Liver (tissue), 9 donors: ENCODE results near the gene SNX18. TPM values are rescaled to one million over a fixed set of nuclear protein-coding genes. Genes with fewer than 3 reads are reported as not detected.

Experiments used
- DNase-seq: peaks from one replicate; pipeline ENCODE4 v3.0.0-alpha.2; 2017; ENCODE audit warnings: low spot score
- H3K27ac ChIP-seq, 2 donors: one replicate each; pipeline ENCODE4 v1.7.0; 2013; ENCODE audit warnings: inconsistent platforms in 2 of 2, low read length in 2 of 2, control low read depth in 1 of 2, low read depth in 1 of 2, mild to moderate bottlenecking in 1 of 2
- H3K27me3 ChIP-seq, 4 donors: one replicate each; pipeline versions ENCODE4 v1.6.1 to v1.7.0; 2013; ENCODE audit warnings: low read length in 3 of 4, inconsistent platforms in 1 of 4, mild to moderate bottlenecking in 1 of 4, moderate library complexity in 1 of 4; ENCODE audit not compliant: control insufficient read depth in 4 of 4, insufficient read depth in 4 of 4
- H3K36me3 ChIP-seq, 4 donors: one replicate each; pipeline versions ENCODE4 v1.6.1 to v1.7.0; 2013; ENCODE audit warnings: low read length in 3 of 4, mild to moderate bottlenecking in 3 of 4, low read depth in 1 of 4, moderate library complexity in 1 of 4; ENCODE audit not compliant: control insufficient read depth in 4 of 4, insufficient read depth in 3 of 4
- H3K4me1 ChIP-seq, 4 donors: one replicate each; pipeline versions ENCODE4 v1.6.1 to v1.7.0; 2013; ENCODE audit warnings: low read length in 3 of 4, mild to moderate bottlenecking in 3 of 4, moderate library complexity in 1 of 4; ENCODE audit not compliant: control insufficient read depth in 4 of 4, insufficient read depth in 4 of 4
- H3K4me3 ChIP-seq, 3 donors: one replicate each; pipeline versions ENCODE4 v1.6.1 to v1.7.0; 2013; ENCODE audit warnings: low read length in 3 of 3, control low read depth in 1 of 3, low read depth in 1 of 3, mild to moderate bottlenecking in 1 of 3
- H3K9ac ChIP-seq, 2 donors: one replicate each; pipeline ENCODE4 v1.7.0; 2013; ENCODE audit warnings: low read length in 2 of 2, mild to moderate bottlenecking in 2 of 2, moderate library complexity in 2 of 2, control low read depth in 1 of 2, low read depth in 1 of 2
- H3K9me3 ChIP-seq, 4 donors: one replicate each; pipeline versions ENCODE4 v1.6.1 to v1.7.0; 2013; ENCODE audit warnings: low read length in 3 of 4; ENCODE audit not compliant: control insufficient read depth in 4 of 4
- CTCF ChIP-seq: fragments of 150-350 bp; IDR thresholded peaks from 2 replicates; pipeline ENCODE4 v1.5.1; 2017; ENCODE audit warnings: improper control_type of control experiment, low read depth, low read length; ENCODE audit not compliant: missing input control
- EGR1 ChIP-seq, 2 donors: IDR thresholded peaks; 2 replicates each; pipeline ENCODE4 v1.6.1; 2016 to 2018; ENCODE audit warnings: antibody characterized with exemption in 2 of 2, low read depth in 2 of 2
- FOXA1 ChIP-seq: IDR thresholded peaks from 2 replicates; pipeline ENCODE4 v1.6.1; 2016; ENCODE audit warnings: antibody characterized with exemption
- FOXA2 ChIP-seq: IDR thresholded peaks from 2 replicates; pipeline ENCODE4 v1.6.1; 2016; ENCODE audit warnings: antibody characterized with exemption
- GABPA ChIP-seq, 2 donors: IDR thresholded peaks in 1 of 2; conservative IDR thresholded peaks in 1 of 2; 2 replicates each; pipeline ENCODE4 v1.6.1; 2016; ENCODE audit warnings: antibody characterized with exemption in 2 of 2, mild to moderate bottlenecking in 1 of 2, moderate library complexity in 1 of 2
- HNF4A ChIP-seq, 2 donors: conservative IDR thresholded peaks; 2 replicates each; pipeline ENCODE4 v1.6.1; 2016; ENCODE audit warnings: antibody characterized with exemption in 2 of 2, mild to moderate bottlenecking in 2 of 2
- JUND ChIP-seq, 2 donors: IDR thresholded peaks; 2 replicates each; pipeline ENCODE4 v1.6.1; 2016; ENCODE audit warnings: antibody characterized with exemption in 2 of 2
- RAD21 ChIP-seq, 2 donors: IDR thresholded peaks; 2 replicates each; pipeline ENCODE4 v1.6.1; 2016; ENCODE audit warnings: antibody characterized with exemption in 2 of 2, mild to moderate bottlenecking in 2 of 2
- REST ChIP-seq: IDR thresholded peaks from 2 replicates; pipeline ENCODE4 v1.6.1; 2016; ENCODE audit warnings: antibody characterized with exemption, mild to moderate bottlenecking
- RXRA ChIP-seq, 2 donors: IDR thresholded peaks; 2 replicates each; pipeline ENCODE4 v1.6.1; 2017 to 2018; ENCODE audit warnings: antibody characterized with exemption in 2 of 2, mild to moderate bottlenecking in 1 of 2
- TAF1 ChIP-seq: conservative IDR thresholded peaks from 2 replicates; pipeline ENCODE4 v1.6.1; 2016; ENCODE audit warnings: antibody characterized with exemption, mild to moderate bottlenecking
- YY1 ChIP-seq: IDR thresholded peaks from 2 replicates; pipeline ENCODE4 v1.6.1; 2016; ENCODE audit warnings: antibody characterized with exemption, mild to moderate bottlenecking
- WGBS: extraction: QIAGEN DNeasy Blood & Tissue Kit; methylation state at CpG from one replicate; pipeline ENCODE4 v1.1.7; 2013; 5-methylcytosine and 5-hydroxymethylcytosine counted together
- polyA plus RNA-seq, 2 donors: library from polyadenylated mRNA; stranded (reverse) in 1 of 2; unstranded in 1 of 2; fragments of 200-250 nt in 1 of 2; fragments of >200 nt in 1 of 2; fragmentation: Nextera tagmentation in 1 of 2; extraction: Ambion mirVana in 1 of 2; gene quantifications; one replicate each; pipeline versions ENCODE4 v1.2.1 to v1.2.3, GENCODE V29; 2013 to 2015
- total RNA-seq, 2 donors: library from RNA; depleted of rRNA; stranded (reverse); fragments of >200 nt; gene quantifications; one replicate each; pipeline ENCODE4 v1.2.3, GENCODE V29; 2014
- TF ChIP-seq, protein P1 (sequence below): IDR thresholded peaks from 2 replicates; pipeline ENCODE4 v1.6.1; 2016; ENCODE audit warnings: antibody characterized with exemption
- donor health status: healthy.
- donor health status: healthy.
- donor health status: healthy.
- donor health status: healthy.
- donor health status: healthy.

SNX18 gene
- total and polyA plus RNA-seq, 4 donors = 4.9 to 32.5 (median 12.6) TPM

DNA sequence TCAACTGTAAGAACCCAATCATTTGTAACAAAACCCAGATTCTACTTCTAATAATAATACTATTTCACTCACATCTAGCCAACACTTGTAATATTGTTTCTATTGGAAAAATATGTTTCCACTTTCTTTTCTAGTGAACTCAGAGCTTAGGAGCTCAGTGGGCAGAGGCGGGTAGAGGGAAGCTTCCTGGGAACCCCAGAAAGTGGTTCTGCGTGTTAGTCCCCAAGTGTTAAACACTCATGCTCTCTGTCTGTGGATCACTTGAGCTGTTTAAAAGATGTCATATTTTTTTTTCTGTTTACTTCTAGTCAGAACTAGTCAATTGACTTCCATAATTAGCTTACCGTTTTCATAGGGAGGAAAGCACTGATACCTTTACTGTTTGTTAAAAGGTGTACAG, 20.6 kb downstream of the SNX18 start:
- no peak for DNase-seq
- H3K36me3 ChIP-seq = no peaks in the 10 kb centered on the region
- no peak overlapping the region for H3K27ac ChIP-seq
- 80% methylated on average over 3 of the region's 3 CpGs for WGBS
- H3K4me1 ChIP-seq = peaks cover 20 to 58% (median 37%) of the 10 kb centered on the region in 4 donors
- TF ChIP-seq RAD21 (IDR thresholded peaks at IDR 0.05) = no peak
- no peak for TF ChIP-seq EGR1 (IDR thresholded peaks at IDR 0.05; ENCODE audit: low read depth in 2 of 2)
- TF ChIP-seq, protein P1, sequence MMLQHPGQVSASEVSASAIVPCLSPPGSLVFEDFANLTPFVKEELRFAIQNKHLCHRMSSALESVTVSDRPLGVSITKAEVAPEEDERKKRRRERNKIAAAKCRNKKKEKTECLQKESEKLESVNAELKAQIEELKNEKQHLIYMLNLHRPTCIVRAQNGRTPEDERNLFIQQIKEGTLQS = no peak
- TF ChIP-seq YY1 = no peak
- TF ChIP-seq JUND (IDR thresholded peaks at IDR 0.05) = no peak
- no peak for TF ChIP-seq REST
- no peak for TF ChIP-seq RXRA (IDR thresholded peaks at IDR 0.05)
- TF ChIP-seq FOXA2 = no peak
- no peaks in the 10 kb centered on the region for H3K27me3 ChIP-seq
- H3K9ac ChIP-seq = no peak overlapping the region
- no peaks in the 10 kb centered on the region for H3K9me3 ChIP-seq
- no peak overlapping the region for H3K4me3 ChIP-seq

DNA sequence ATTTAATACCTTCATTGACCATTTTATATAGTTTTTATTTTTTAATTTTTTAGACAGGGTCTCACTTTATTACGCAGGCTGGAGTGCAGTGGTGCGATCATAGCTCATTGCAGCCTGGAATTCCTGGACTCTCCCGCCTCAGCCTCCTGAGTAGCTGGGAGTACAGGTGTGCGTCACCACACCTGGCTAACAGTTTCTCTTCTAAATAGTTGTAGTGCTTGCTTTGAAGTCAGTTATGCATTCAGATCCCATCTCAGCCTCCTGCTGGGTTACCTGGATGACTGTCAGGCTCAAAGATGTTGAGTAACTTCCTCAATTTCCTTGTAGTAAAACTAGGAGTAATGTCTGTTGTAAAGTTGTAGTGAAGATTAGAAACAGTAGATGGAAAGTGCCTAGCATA, 21.4 kb downstream of the SNX18 start:
- H3K9ac ChIP-seq = no peak overlapping the region
- no peak for DNase-seq
- H3K4me1 ChIP-seq = peaks cover 16 to 54% (median 31%) of the 10 kb centered on the region in 4 donors
- WGBS = 98% methylated on average over 4 of the region's 4 CpGs
- no peaks in the 10 kb centered on the region for H3K27me3 ChIP-seq
- TF ChIP-seq FOXA1 (no peak), RXRA (IDR thresholded peaks at IDR 0.05) (no peak), GABPA (IDR thresholded peaks at IDR 0.05 in 1 of 2, conservative IDR thresholded peaks at IDR 0.05 in 1 of 2) (no peak), CTCF (no peak), HNF4A (conservative IDR thresholded peaks at IDR 0.05) (no peak), FOXA2 (no peak), TAF1 (no peak), JUND (IDR thresholded peaks at IDR 0.05) (no peak)
- TF ChIP-seq, protein P1 = no peak
- no peaks in the 10 kb centered on the region for H3K9me3 ChIP-seq
- no peaks in the 10 kb centered on the region for H3K36me3 ChIP-seq
- H3K4me3 ChIP-seq = no peak overlapping the region
- H3K27ac ChIP-seq = no peak overlapping the region
